ENCODE data around the gene SUPT7L.

DNA sequence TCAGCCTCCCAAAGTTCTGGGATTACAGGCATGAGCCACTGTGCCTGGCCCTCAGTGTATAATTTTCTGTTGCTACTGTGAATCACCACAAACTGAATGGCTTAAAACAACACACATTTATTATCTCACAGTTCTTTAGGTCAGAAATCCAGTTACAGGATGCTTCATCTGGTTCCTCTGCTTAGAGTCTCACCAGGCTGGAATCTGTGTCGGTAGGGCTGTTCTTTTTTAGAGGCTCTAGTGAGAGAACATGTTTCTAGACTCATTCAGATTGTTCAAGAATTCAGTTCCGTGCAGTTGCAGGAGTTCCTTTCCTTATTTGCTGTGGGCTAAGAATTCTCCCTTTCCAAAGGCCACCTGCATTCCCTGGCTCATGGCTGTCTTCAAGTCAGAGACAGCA is 56.8 kb downstream of the SUPT7L start:
- TF ChIP-seq POLR2A (IDR thresholded peaks at IDR 0.05): no peak
- no peak for TF ChIP-seq CTCF (IDR thresholded peaks at IDR 0.05 in 8 of 11, conservative IDR thresholded peaks at IDR 0.05 in 3 of 11)

Measured in spleen (tissue), 7 donors.